ENCODE results near the gene AKAP13.

GRCh38 chr15:85788771-85789495 lies 408.5 kb downstream of the AKAP13 start:
- no peak for TF ChIP-seq EZH2 (IDR thresholded peaks at IDR 0.05; ENCODE audit: borderline replicate concordance, insufficient read depth, low read depth, low read length, poor library complexity, severe bottlenecking)
- TF ChIP-seq, protein P1, sequence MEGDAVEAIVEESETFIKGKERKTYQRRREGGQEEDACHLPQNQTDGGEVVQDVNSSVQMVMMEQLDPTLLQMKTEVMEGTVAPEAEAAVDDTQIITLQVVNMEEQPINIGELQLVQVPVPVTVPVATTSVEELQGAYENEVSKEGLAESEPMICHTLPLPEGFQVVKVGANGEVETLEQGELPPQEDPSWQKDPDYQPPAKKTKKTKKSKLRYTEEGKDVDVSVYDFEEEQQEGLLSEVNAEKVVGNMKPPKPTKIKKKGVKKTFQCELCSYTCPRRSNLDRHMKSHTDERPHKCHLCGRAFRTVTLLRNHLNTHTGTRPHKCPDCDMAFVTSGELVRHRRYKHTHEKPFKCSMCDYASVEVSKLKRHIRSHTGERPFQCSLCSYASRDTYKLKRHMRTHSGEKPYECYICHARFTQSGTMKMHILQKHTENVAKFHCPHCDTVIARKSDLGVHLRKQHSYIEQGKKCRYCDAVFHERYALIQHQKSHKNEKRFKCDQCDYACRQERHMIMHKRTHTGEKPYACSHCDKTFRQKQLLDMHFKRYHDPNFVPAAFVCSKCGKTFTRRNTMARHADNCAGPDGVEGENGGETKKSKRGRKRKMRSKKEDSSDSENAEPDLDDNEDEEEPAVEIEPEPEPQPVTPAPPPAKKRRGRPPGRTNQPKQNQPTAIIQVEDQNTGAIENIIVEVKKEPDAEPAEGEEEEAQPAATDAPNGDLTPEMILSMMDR (IDR thresholded peaks at IDR 0.05): no peak

Measured in B cell (primary cell).